Epithelial cell of esophagus (primary cell): ENCODE measurements around the gene STPG1.
"Not testable (repeated sequence)": the region's sequence is repeated elsewhere in the genome, so short reads cannot be mapped to it uniquely, and the experiment has no call there.

Experiments used
- DNase-seq: peaks from one replicate; pipeline ENCODE4 v3.0.0; 2010; ENCODE audit warnings: low read depth
- H3K4me3 ChIP-seq: 2 replicates; pipeline ENCODE4 v1.5.1; 2011; ENCODE audit warnings: mild to moderate bottlenecking, low read length, control low read depth
- CTCF ChIP-seq: IDR thresholded peaks from 2 replicates; pipeline ENCODE4 v1.5.1; 2011; ENCODE audit warnings: low read depth, mild to moderate bottlenecking, low read length, control low read depth, inconsistent platforms; ENCODE audit not compliant: insufficient read depth; ENCODE audit errors: missing control alignments

Gene STPG1

GRCh38 chr1:24451746-24452145, 38.2 kb upstream of the STPG1 start:
- no peak for DNase-seq
- no peak overlapping the region for H3K4me3 ChIP-seq
- no peak for TF ChIP-seq CTCF

- no peak overlapping the region for H3K4me3 ChIP-seq
- DNase-seq = no peak
- TF ChIP-seq CTCF = no peak
Observed at GRCh38 chr1:24450857-24451397, 37.3 kb upstream of the STPG1 start.

GRCh38 chr1:24450316-24450715, 36.7 kb upstream of the STPG1 start:
- no peak for DNase-seq
- TF ChIP-seq CTCF = no peak
- no peak overlapping the region for H3K4me3 ChIP-seq

GRCh38 chr1:24446446-24446845, 32.9 kb upstream of the STPG1 start:
- not testable (repeated sequence) for DNase-seq

GRCh38 chr1:24443241-24443656, 29.7 kb upstream of the STPG1 start:
- TF ChIP-seq CTCF = no peak
- no peak for DNase-seq
- H3K4me3 ChIP-seq = no peak overlapping the region

More at GRCh38 chr1:24446446-24446845, 32.9 kb upstream of the STPG1 start:
- H3K4me3 ChIP-seq = not testable (repeated sequence)

GRCh38 chr1:24442764-24443163, 29.2 kb upstream of the STPG1 start:
- no peak for DNase-seq
- H3K4me3 ChIP-seq = no peak overlapping the region

GRCh38 chr1:24441996-24442668, 28.6 kb upstream of the STPG1 start:
- H3K4me3 ChIP-seq = no peak overlapping the region
- no peak for TF ChIP-seq CTCF
- DNase-seq = no peak

More at GRCh38 chr1:24442764-24443163, 29.2 kb upstream of the STPG1 start:
- TF ChIP-seq CTCF = no peak
